Measurements from ENCODE around the gene SPRR1B.

GRCh38 chr1:152983743-152984142 is 47.3 kb upstream of the SPRR1B start, which contains the start of gene SPRR1A:
- TF ChIP-seq, protein P1, sequence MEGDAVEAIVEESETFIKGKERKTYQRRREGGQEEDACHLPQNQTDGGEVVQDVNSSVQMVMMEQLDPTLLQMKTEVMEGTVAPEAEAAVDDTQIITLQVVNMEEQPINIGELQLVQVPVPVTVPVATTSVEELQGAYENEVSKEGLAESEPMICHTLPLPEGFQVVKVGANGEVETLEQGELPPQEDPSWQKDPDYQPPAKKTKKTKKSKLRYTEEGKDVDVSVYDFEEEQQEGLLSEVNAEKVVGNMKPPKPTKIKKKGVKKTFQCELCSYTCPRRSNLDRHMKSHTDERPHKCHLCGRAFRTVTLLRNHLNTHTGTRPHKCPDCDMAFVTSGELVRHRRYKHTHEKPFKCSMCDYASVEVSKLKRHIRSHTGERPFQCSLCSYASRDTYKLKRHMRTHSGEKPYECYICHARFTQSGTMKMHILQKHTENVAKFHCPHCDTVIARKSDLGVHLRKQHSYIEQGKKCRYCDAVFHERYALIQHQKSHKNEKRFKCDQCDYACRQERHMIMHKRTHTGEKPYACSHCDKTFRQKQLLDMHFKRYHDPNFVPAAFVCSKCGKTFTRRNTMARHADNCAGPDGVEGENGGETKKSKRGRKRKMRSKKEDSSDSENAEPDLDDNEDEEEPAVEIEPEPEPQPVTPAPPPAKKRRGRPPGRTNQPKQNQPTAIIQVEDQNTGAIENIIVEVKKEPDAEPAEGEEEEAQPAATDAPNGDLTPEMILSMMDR (IDR thresholded peaks at IDR 0.05): no peak
- no peak for TF ChIP-seq POLR2A (IDR thresholded peaks at IDR 0.05)

Measured in body of pancreas (tissue), 4 donors.